ENCODE results near the gene NHSL1. TPM values are rescaled to one million over a fixed set of nuclear protein-coding genes. Genes with fewer than 3 reads are reported as not detected.

Gene NHSL1
- total RNA-seq, 1 donor from 2014 or later, result 23.1 TPM

GRCh38 chr6:138510093-138510492 lies 10.8 kb upstream of the NHSL1 start:
- no peak for DNase-seq (ENCODE audit: extremely low spot score in 2 of 2)
- no peak overlapping the region for H3K27ac ChIP-seq
- no peaks in the 10 kb centered on the region for H3K27me3 ChIP-seq
- no peak for TF ChIP-seq POLR2AphosphoS5 (IDR thresholded peaks at IDR 0.05; ENCODE audit: insufficient read depth in 1 of 2, low read depth in 1 of 2)
- TF ChIP-seq CTCF (IDR thresholded peaks at IDR 0.05), result no peak
- no peak for TF ChIP-seq POLR2A (IDR thresholded peaks at IDR 0.05)
- no peaks in the 10 kb centered on the region for H3K9me3 ChIP-seq
- intact Hi-C loops (cut with DNase I), result no loop called here
- H3K36me3 ChIP-seq, result no peaks in the 10 kb centered on the region
- no peak overlapping the region for H3K4me3 ChIP-seq
- H3K4me1 ChIP-seq, result no peaks in the 10 kb centered on the region

- Histone ChIP-seq H3K4me3 (no peak overlapping the region), H3K36me3 (no peaks in the 10 kb centered on the region), H3K4me1 (no peaks in the 10 kb centered on the region), H3K27me3 (no peaks in the 10 kb centered on the region), H3K27ac (no peak overlapping the region), H3K9me3 (no peaks in the 10 kb centered on the region)
- no peak for DNase-seq (ENCODE audit: extremely low spot score in 2 of 2)
- intact Hi-C loops (cut with DNase I), result no loop called here
- peak in 1 of 3 experiments; percentile 34 for TF ChIP-seq CTCF (IDR thresholded peaks at IDR 0.05)
- no peak for TF ChIP-seq POLR2AphosphoS5 (IDR thresholded peaks at IDR 0.05; ENCODE audit: insufficient read depth in 1 of 2, low read depth in 1 of 2)
These were observed 10.1 kb upstream of the NHSL1 start for GRCh38 chr6:138509371-138509770.

- intact Hi-C loops (cut with DNase I), result no loop called here
These were observed 9.3 kb upstream of the NHSL1 start for GRCh38 chr6:138508676-138508988.

GRCh38 chr6:138507977-138508675 lies 8.8 kb upstream of the NHSL1 start:
- no peaks in the 10 kb centered on the region for H3K36me3 ChIP-seq
- no peak for DNase-seq (ENCODE audit: extremely low spot score in 2 of 2)
- H3K27ac ChIP-seq, result no peak overlapping the region
- no peaks in the 10 kb centered on the region for H3K27me3 ChIP-seq
- intact Hi-C loops (cut with DNase I), result no loop called here
- no peaks in the 10 kb centered on the region for H3K9me3 ChIP-seq
- TF ChIP-seq CTCF (IDR thresholded peaks at IDR 0.05), result no peak
- TF ChIP-seq POLR2AphosphoS5 (IDR thresholded peaks at IDR 0.05; ENCODE audit: insufficient read depth in 1 of 2, low read depth in 1 of 2), result no peak
- TF ChIP-seq POLR2A (IDR thresholded peaks at IDR 0.05), result no peak
- no peak overlapping the region for H3K4me3 ChIP-seq
- H3K4me1 ChIP-seq, result no peaks in the 10 kb centered on the region

More at GRCh38 chr6:138508676-138508988, 9.3 kb upstream of the NHSL1 start:
- no peaks in the 10 kb centered on the region for H3K36me3 ChIP-seq
- TF ChIP-seq CTCF (IDR thresholded peaks at IDR 0.05), result no peak
- no peak for TF ChIP-seq POLR2A (IDR thresholded peaks at IDR 0.05)
- TF ChIP-seq POLR2AphosphoS5 (IDR thresholded peaks at IDR 0.05; ENCODE audit: insufficient read depth in 1 of 2, low read depth in 1 of 2), result no peak
- no peaks in the 10 kb centered on the region for H3K9me3 ChIP-seq
- no peak overlapping the region for H3K4me3 ChIP-seq
- no peak overlapping the region for H3K27ac ChIP-seq
- no peaks in the 10 kb centered on the region for H3K4me1 ChIP-seq
- DNase-seq (ENCODE audit: extremely low spot score in 2 of 2), result no peak
- no peaks in the 10 kb centered on the region for H3K27me3 ChIP-seq

GRCh38 chr6:138504764-138505689 lies 5.7 kb upstream of the NHSL1 start:
- intact Hi-C loops (cut with DNase I), result no loop called here

More at GRCh38 chr6:138504764-138505689, 5.7 kb upstream of the NHSL1 start:
- Histone ChIP-seq H3K27me3 (no peaks in the 10 kb centered on the region), H3K4me3 (no peak overlapping the region), H3K9me3 (no peaks in the 10 kb centered on the region), H3K27ac (no peak overlapping the region), H3K4me1 (no peaks in the 10 kb centered on the region), H3K36me3 (no peaks in the 10 kb centered on the region)
- no peak for TF ChIP-seq POLR2A (IDR thresholded peaks at IDR 0.05)
- TF ChIP-seq POLR2AphosphoS5 (IDR thresholded peaks at IDR 0.05; ENCODE audit: insufficient read depth in 1 of 2, low read depth in 1 of 2), result no peak
- TF ChIP-seq CTCF (IDR thresholded peaks at IDR 0.05), result no peak
- no peak for DNase-seq (ENCODE audit: extremely low spot score in 2 of 2)
